NCI-H146 treated with DMSO at 0.1 percent for 48 hours (cell line): ENCODE data around the gene RAB7A.

ENCODE experiments used
- DNase-seq: peaks from one replicate; lab custom pipeline; 2025; ENCODE audit not compliant: unreplicated experiment; lab: John Stamatoyannopoulos, UW

RAB7A gene

DNA sequence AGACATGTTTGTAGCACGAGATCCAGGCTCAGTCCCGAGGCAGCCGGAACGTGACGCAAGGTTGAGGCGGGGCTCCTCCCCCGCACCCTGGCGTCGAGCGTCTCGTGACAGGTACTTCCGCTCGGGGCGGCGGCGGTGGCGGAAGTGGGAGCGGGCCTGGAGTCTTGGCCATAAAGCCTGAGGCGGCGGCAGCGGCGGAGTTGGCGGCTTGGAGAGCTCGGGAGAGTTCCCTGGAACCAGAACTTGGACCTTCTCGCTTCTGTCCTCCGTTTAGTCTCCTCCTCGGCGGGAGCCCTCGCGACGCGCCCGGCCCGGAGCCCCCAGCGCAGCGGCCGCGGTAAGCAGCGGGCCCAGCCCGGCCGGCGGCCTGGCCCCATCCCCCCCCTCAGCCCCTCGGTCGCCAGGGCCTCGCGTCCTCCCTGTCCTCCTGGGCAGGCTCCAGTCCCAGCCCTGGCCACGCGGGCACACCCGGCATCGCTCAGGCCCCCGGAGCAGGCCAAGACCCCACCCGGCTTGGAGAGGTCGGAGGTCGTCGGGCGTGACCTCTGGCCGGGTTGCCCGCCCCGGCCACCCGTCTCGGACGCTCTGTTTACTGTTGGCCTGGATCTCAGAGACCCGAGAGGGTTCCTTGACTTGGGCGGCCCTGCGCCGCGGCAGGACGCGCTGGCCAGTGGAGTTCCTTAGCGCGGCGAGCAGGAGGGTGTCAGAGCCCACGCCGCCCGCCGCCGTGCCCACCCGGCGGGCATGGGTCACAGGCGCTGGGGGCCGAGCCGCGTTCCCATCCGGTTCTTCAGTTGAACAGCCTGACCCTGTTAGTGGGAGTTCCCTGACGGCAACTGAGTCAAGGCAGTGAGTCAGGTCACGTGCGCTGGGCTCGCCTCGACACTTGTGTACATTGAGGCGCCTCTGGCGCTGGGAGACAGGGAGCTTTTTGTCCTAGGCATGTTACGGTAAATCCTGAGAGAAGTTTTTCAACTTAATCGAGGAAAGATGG is at the start of gene RAB7A:
Gene RAB7A (plus strand): TSS at position 161 of the 994 bp plus-strand sequence. CDS start 69,185 bp downstream, outside the sequence.
- peak; percentile 99 for DNase-seq

DNA sequence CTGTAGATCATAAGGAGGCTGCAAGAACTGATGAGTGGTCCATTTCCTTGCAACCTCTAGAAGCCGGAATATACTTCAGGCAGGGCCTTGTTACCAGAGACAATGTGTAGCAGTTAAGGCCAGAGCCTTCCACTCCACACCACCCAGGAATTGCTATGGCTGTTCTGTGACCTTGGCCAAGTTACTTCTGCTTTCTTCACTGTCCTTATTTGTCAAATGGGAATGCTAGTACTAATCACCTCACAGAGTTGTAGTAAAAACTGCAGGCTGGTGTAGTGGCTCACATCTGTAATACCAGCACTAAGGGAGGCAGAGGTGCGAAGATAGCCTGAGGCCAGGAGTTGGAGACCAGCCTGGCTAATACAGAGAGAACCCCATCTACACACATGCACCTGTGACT is 46.6 kb upstream of the RAB7A start:
- DNase-seq = no peak

DNA sequence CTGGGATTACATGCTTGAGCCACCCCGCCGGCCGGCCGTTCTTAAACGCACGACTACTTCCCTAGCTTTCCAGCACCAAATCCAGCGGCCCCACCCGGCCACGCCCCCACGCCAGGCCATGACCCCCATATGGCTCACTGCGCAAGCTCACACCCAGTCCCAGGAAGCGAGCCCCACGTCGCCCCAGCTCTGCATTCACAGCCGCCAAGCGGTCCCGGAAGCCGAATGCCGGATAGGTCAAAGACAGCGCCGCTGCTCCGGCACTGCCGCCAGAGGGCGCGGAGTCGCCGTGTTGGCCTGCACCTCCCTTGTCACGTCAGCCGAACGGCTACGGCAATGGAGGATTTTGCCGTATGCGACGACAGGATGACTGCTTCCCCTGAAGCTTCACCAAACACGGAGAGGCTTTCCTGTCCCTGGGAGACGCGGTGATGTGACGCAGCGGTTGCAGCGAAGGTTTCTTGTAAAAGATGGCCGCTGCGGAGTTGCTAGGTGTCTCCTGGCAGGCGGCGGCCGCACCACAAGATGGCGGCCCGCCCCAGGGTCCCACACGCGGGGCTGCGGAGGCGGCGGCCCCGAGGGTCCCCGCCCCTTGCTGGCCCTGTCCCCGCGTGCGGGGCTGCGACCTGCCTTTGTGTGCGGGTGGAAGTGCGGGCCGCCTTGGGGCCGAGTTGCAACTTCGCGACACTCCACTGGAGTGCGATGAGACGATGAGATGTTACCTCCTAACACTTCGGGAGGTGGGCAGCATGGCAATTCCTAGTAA is 45.2 kb upstream of the RAB7A start:
- peak; percentile 99 for DNase-seq

DNA sequence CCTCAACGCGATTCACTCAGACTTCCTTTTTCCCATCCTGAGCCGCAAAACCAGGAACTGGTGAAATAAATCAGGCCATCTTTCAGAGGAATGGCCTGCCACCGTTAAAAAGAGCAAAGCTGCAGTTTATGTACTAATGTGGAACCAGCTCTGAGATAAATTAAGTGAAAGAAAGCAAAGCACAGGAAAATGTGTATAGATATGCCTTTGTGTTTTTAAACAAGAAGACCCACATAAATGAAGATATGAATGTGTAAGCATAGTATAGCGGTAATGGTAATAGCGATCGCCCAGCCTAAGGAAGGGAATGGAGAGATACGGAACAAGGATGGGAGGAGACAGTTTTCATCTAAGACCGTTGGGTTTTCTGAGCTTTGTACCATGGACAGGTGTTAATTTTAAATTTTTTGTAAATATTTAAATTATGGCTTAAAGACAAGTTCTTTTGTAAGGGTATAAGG is 44.6 kb upstream of the RAB7A start:
- no peak for DNase-seq

DNA sequence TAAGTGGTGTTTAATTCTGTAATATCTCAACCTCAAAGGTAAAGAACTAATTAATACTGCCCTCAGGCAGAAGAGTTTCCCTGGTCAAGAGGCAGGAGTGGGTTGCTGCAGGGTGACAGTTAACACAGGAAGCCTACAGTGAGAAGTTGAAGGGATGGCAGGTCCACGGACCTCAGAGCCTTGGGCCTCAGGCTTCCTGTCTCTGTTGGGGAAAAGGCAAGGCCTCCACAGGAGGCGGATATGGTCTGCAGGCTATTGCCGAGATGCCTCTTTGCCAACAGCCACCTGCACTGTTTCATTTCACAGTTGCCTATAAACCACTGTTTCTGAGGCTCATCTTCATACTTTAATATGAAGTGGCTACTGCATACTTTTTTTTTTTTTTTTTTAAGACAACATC is 42.0 kb upstream of the RAB7A start:
- no peak for DNase-seq

DNA sequence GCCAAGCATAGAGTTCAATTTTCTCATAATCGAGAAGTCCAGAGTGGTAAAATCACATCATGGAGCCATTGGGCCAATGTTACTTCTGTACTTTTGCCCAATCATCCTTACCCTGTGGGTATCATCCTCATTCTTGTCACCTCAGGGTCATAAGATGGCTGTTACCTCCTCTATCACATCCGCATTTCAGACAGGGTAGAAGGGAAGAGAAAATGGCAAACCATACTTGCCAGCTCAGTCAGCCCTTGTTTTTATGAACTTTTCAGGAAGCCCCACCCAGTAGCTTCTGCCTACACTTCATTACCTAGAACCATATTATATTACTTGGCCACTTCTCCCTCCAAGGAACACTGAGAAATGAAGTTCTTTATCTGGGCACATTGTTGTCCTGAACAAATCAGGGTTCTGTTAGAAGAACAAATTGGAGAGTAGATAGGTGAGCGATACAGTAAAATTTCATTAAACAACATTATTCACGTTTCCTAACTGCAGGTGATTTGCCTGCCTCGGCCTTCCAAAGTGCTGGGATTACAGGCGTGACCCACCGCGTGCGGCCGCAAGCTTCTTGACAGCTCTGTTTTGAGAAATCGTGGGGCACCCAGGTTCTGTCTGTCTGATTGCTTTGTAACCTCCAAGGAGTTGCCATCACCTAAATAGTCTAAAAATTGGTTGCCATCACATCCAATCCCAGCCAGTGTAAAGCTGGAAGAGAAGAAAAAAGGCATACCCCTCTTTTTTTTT is 40.8 kb upstream of the RAB7A start:
- no peak for DNase-seq

DNA sequence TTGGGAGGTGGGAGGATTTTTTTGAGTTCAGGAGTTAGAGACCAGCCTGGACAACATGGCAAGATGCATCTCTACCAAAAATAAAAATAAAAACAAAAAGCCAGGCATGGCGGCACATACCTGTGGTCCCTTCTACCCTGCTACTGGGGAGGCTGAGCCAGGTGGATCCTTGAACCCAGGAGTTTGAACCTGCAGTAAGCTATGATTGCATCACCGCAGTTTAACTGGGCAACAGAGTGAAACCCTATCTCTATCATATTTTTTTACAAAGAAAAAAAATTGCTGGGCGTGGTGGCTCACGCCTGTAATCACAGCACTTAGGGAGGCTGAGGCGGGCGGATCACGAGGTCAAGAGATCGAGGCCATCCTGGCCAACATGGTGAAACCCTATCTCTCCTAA is 39.5 kb upstream of the RAB7A start:
- no peak for DNase-seq

DNA sequence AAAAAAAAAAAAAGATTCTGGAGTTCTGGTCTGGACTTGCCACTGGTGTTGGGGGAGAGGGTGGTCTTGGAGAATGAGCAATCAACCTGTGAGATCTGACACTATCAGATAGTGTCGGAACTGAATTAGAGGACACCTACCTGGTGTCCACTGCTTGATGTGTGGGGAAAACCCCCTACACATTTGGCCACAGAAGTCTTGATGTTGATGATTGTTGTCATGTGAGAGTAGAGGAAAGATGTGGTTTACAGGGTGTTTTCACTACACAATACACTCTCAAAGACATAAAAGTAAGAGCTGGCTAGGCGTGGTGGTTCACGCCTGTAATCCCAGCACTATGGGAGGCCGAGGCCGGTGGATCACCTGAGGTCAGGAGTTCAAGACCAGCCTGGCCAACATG is 36.9 kb upstream of the RAB7A start:
- no peak for DNase-seq

DNA sequence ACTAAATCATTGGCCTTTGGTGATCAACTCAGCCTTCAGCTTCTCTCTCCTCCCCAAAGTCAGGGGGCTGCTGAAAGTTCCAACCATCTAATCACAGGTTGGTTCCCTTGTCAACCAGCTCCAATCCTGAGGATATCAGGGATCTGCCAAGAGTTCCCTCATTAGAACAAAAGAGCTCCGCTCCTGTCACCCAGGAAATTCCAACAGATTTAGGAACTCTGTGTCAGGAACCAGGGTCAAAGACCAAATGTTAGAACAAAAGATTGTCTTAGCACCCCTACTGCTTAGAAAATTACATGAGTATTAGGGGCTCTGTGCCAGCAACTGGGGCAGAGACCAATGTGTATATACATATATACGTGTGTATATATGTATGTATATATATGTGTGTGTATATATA is 32.3 kb upstream of the RAB7A start:
- DNase-seq = no peak

DNA sequence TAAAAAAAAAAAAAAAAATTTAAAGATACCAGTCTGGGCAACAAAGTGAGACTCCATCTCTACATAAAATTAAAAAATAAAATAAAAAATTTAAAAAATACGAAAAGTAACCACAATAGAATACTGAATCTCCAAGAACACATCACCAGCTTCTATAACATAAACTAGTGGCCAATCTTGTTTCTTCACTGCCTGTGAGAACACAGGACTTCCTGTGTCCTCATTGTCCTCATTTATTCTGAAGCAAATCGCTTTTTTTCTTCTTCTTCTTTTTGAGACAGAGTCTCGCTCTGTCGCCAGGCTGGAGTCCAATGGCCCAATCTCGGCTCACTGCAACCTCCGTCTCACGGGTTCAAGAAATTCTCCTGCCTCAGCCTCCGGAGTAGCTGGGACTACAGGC is 28.6 kb upstream of the RAB7A start:
- DNase-seq = no peak

DNA sequence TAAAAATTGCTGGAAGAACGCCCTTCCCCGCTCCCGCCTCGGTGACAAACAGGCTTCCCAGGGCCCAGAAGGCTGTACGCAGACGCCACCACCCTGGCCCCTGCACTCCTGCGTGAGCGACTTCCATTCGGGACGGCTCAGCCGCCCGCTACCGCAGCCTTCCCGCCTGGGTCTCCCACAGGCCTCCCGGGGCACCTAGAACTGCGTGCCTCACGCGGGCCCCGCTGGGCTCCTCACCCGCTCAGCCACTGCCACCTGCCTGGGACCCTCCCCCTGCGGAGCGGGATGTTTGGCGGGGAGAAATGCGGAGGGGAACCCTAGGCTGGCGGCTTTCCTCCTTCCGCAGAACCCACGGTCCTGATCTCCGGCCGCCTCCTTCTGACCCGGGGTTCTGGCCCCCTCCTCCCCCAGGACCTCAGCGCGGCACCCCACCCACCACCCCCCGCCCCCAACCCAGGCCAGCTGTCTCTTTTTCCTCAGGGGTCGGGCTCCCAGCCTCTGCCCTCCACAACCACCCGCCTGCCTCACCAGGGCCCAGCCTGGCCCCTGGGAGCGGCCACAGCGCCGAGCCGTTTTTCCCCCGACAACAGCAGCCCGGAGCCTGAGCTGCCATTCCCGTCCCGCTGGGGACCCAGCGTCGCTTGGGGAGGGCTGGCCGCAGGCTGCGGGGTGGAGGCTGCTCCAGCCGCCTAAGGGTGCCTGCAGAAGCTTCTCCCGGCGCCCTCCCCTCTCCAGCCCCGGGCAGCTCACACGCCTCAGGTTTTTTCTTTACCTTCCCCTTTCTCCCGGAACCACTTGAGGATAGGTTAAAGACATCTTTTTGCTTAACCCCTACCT is 27.6 kb upstream of the RAB7A start:
- DNase-seq = peak; percentile 61

DNA sequence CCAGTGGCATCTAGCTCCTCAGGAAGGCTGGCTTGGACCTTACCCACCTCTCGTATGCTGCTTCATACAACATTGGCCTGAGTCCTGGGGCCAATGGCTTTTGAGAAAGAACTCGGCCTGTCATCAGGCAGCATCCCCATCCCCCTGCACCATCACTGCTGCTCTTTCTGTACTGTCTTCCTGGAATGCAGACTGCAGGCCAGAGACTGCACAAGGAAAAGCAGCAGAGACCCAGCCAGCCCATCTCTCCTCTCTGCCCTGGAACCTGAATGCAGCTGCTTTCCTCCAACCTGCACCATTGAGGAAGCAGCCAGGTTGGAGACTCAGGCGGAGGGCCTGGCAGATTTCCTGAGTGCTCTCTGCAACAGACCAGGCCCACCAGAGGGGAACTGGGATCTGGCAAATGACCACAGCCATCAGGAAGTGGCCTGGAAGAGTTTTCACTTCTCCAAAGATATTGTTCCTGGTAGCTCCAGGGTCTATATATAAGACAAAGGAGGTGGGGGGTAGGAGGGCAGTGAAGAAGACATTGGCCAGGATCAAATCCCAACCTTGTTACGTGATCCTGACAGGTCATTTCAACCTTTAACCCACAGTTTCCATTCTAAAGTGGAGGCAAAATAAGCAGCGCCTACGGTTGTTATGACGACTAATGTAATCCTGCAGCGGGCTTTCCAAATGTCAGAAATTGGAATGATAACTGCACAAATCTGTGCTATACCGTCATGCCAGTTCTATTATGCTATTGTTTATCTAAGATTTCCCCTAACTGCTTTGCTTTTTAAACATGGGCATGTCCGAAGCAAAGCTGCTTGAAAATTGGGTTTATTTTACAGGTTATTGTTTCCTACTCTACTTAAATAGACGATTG is 24.4 kb upstream of the RAB7A start:
- DNase-seq = peak; percentile 34

DNA sequence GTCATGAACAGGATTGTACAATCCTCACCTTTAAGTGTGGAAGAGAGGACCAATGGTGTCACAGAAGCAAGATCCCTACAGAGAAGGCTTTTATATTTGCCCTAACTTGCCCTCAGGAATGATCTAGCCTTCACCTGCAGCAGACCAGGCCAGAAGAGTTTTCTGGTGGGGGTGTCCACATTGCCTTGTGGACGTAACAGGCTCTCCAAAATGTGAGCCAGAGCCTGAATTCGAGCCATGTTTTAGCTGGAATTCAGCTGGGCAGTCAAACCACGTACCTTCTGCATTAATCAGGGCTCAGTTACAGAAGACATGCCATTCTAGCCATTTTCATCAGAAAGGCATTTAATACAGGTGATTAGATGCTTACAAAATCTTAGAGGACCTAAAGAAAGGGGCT is 23.6 kb upstream of the RAB7A start:
- DNase-seq = no peak

DNA sequence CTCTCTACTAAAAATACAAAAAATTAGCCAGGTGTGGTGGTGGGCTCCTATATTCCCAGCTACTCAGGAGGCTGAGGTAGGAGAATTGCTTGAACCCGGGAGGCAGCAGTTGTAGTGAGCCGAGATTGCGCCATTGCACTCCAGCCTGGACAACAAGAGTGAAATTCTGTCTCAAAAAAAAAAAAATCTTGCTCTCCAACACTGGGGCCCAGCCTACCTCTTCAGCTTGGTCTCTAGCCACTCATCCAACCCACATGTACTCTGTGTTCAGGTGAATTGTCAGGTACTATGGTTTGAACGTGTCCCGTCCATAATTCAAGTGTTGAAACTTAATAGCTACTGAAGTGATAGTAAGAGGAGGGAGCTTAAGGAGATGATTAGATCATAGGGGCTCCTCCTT is 22.4 kb upstream of the RAB7A start:
- DNase-seq = no peak

DNA sequence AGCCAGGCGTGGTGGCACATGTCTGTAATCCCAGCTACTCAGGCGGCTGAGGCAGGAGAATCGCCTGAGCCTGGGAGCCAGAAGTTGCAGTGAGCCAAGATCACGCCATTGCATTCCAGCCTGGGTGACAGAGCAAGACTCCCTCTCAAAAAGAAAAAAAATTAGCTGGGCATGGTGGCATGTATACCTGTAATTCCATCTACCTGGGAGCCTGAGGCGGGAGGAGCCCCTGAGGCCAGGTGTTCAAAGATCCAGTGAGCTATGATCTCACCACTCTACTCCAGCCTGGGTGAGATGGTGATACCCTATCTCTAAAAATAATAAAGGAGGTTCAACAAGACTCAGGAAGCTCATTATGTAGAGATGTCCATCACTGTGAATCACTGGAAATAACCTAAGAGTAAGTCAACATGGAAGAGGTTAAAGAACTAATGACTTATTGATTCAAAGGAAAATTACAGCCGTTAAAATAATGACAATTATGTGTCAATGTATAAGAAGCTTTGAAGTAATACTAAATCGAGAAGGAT is 19.8 kb upstream of the RAB7A start:
- DNase-seq = peak; percentile 88

DNA sequence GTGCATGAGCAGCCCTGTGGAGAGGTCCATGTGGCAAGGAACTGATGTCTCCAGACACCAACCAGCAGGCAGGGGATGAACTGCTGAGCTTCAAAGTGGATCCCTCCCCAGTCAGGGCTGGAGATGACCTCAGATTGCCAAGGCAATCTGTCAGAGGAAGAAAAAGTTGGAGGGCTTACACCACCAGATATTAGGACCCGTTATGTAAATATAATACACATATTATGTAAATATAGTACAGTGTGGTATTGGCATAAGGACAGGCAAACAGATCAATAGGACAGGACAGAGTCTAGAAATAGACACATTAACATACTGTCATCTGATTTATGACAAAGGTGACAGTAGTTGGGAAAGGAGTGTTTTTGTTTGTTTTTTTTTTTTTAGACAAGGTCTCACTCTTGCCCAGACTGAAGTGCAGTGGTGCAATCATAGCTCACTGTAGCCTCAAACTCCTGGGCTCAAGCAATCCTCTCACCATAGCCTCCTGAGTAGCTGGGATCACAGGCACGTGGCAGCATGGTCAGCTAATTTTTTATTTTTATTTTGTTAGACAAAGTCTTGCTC is 18.0 kb upstream of the RAB7A start:
- peak; percentile 26 for DNase-seq

DNA sequence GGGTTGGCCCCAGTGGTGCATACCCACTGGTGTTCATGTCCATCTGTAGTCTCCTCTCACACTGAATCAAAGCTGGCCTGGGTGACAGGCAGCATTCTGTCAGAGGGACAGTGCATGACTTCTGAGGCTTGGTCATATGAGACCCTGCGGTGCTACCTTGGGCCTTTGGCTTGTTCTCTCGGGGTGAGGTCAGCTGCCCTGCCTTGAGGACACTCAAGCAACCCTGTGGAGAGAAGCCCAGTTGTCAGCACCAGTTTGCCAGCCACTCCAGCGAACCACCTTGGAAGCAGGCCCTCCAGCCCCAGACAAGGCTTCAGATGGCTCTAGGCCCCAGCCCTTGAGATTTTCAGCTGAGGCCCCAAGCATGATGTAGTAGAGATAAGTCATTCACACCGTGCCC is 16.9 kb upstream of the RAB7A start:
- DNase-seq = no peak

DNA sequence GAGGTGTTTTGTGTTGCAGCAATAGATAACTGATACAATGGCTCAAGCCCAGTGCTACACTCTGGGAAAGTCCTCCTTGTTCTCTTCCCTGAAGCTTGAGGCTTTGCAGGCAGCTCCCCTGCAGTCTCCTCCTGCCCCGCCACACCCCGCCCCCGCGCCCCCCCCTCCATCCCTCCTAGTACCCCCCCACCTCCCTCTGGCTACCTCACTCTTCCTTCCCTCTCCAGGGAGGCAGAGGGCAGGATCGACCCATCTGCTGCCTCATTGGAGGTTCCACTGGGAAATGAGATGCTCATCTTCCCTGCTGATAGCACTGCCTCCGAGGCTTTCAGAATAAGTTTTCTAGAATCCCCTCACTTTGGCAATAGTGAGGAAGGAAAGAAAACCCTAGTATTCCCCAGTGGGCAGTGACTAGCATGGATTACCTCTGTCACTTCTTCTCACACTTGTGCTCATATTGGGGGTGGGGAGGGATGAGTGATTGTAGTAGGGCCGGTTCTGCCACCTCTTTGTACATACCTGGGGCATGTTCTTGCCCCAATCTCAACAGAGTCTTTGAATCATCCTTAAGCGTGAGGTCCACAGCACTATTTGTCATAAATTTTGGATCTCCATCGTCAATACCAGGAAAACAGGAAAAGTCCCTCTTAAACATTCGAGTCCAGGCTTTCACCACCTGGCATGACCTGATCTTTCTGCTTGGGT is 16.3 kb upstream of the RAB7A start:
- no peak for DNase-seq
